ENCODE results near the gene MYO3B. TPM values are rescaled to one million over a fixed set of nuclear protein-coding genes. Genes with fewer than 3 reads are reported as not detected.

The MYO3B gene
- total RNA-seq, 2 donors from 2014 or later: 2.0 to 4.7 TPM

- Histone ChIP-seq H3K27me3 (no peaks in the 10 kb centered on the region), H3K27ac (no peak overlapping the region), H3K4me3 (no peak overlapping the region), H3K9me3 (no peaks in the 10 kb centered on the region), H3K4me1 (no peaks in the 10 kb centered on the region), H3K36me3 (replicated peaks in 1 of 2; ENCODE audit: insufficient read depth in 1 of 2, low read depth in 2 of 2) (no peaks in the 10 kb centered on the region)
- WGBS, 2 donors: 42 to 71% methylated on average over 3 of the region's 3 CpGs
- intact Hi-C loops (cut with DNase I): no loop called here
- DNase-seq (no peak), ATAC-seq (no peak)
- TF ChIP-seq CTCF (IDR thresholded peaks at IDR 0.05) (no peak), POLR2A (IDR thresholded peaks at IDR 0.05) (no peak)
Observed at GRCh38 chr2:170365686-170366085, 187.7 kb downstream of the MYO3B start.

- H3K9me3 ChIP-seq: no peaks in the 10 kb centered on the region
- no peak for DNase-seq
- H3K27ac ChIP-seq: no peak overlapping the region
- TF ChIP-seq POLR2A (IDR thresholded peaks at IDR 0.05): no peak
- no peak for TF ChIP-seq CTCF (IDR thresholded peaks at IDR 0.05)
- no peaks in the 10 kb centered on the region for H3K27me3 ChIP-seq
- ATAC-seq: no peak
- H3K36me3 ChIP-seq (replicated peaks in 1 of 2; ENCODE audit: insufficient read depth in 1 of 2, low read depth in 2 of 2): no peaks in the 10 kb centered on the region
- 40% methylated on average over 5 of the region's 5 CpGs for WGBS, 2 donors
- intact Hi-C loops (cut with DNase I): no loop called here
- H3K4me1 ChIP-seq: no peaks in the 10 kb centered on the region
- no peak overlapping the region for H3K4me3 ChIP-seq
Observed at GRCh38 chr2:170368370-170368769, 190.4 kb downstream of the MYO3B start.

GRCh38 chr2:170369228-170369627 is 191.3 kb downstream of the MYO3B start:
- H3K4me1 ChIP-seq: no peaks in the 10 kb centered on the region
- 51 to 61% methylated on average over 2 of the region's 2 CpGs for WGBS, 2 donors
- no peaks in the 10 kb centered on the region for H3K27me3 ChIP-seq
- no peak overlapping the region for H3K27ac ChIP-seq
- H3K36me3 ChIP-seq (replicated peaks in 1 of 2; ENCODE audit: insufficient read depth in 1 of 2, low read depth in 2 of 2): no peaks in the 10 kb centered on the region
- TF ChIP-seq POLR2A (IDR thresholded peaks at IDR 0.05) (no peak), CTCF (IDR thresholded peaks at IDR 0.05) (no peak)
- no peaks in the 10 kb centered on the region for H3K9me3 ChIP-seq
- ATAC-seq (no peak), DNase-seq (no peak)
- no peak overlapping the region for H3K4me3 ChIP-seq
- intact Hi-C loops (cut with DNase I): no loop called here

GRCh38 chr2:170369894-170370293 is 191.9 kb downstream of the MYO3B start:
- TF ChIP-seq CTCF (IDR thresholded peaks at IDR 0.05): peak in 6 of 7 experiments; percentile 11 to 47 (median 37)
- no peak for TF ChIP-seq POLR2A (IDR thresholded peaks at IDR 0.05)
- DNase-seq (no peak), ATAC-seq (no peak)
- H3K27me3 ChIP-seq: no peaks in the 10 kb centered on the region
- H3K36me3 ChIP-seq (replicated peaks in 1 of 2; ENCODE audit: insufficient read depth in 1 of 2, low read depth in 2 of 2): no peaks in the 10 kb centered on the region
- H3K4me1 ChIP-seq: no peaks in the 10 kb centered on the region
- intact Hi-C loops (cut with DNase I): loop anchor here (10.0 kb wide), 1 partner anchor 445 kb away; the partner anchor contains the start of gene GAD1
- 4 to 8% methylated on average over 1 of the region's 1 CpG for WGBS, 2 donors
- no peak overlapping the region for H3K4me3 ChIP-seq
- no peak overlapping the region for H3K27ac ChIP-seq
- H3K9me3 ChIP-seq: no peaks in the 10 kb centered on the region

- WGBS, 2 donors: 65 to 68% methylated on average over 6 of the region's 6 CpGs
- intact Hi-C loops (cut with DNase I): loop anchor here (10.0 kb wide), 1 partner anchor 443 kb away; the partner anchor contains the start of gene GAD1
- no peak for TF ChIP-seq CTCF (IDR thresholded peaks at IDR 0.05)
- no peak for TF ChIP-seq POLR2A (IDR thresholded peaks at IDR 0.05)
- DNase-seq: no peak
- no peaks in the 10 kb centered on the region for H3K36me3 ChIP-seq (replicated peaks in 1 of 2; ENCODE audit: insufficient read depth in 1 of 2, low read depth in 2 of 2)
- H3K9me3 ChIP-seq: no peaks in the 10 kb centered on the region
- no peaks in the 10 kb centered on the region for H3K4me1 ChIP-seq
- ATAC-seq: no peak
- H3K27ac ChIP-seq: no peak overlapping the region
- H3K4me3 ChIP-seq: no peak overlapping the region
- no peaks in the 10 kb centered on the region for H3K27me3 ChIP-seq
Observed at GRCh38 chr2:170371231-170371998, 193.5 kb downstream of the MYO3B start.

Data from body of pancreas (tissue), 4 donors.